GM13977 (cell line): ENCODE data around the gene USP46.

Experiments
- DNase-seq: peaks from one replicate; pipeline ENCODE4 v3.0.0; 2012; ENCODE audit warnings: low spot score
- in situ Hi-C: fragments of 300-500 bp; cut with MboI; formaldehyde crosslinking; loops from one replicate; pipeline ENCODE4 v1.12.0; 2022; ENCODE audit warnings: low sequenced_read_pairs, low pct_unique_long_range_greater_than_20kb, mixed read lengths, inconsistent platforms; ENCODE audit not compliant: unreplicated experiment
- TF ChIP-seq, protein P1 (sequence below): IDR thresholded peaks from 2 replicates; pipeline ENCODE4 v1.5.1; 2012; ENCODE audit warnings: mild to moderate bottlenecking, control low read depth; ENCODE audit not compliant: insufficient read depth; ENCODE audit errors: extremely low read depth, missing control alignments

The USP46 gene

GRCh38 chr4:52551487-52551886, 107.6 kb downstream of the USP46 start:
- TF ChIP-seq, protein P1, sequence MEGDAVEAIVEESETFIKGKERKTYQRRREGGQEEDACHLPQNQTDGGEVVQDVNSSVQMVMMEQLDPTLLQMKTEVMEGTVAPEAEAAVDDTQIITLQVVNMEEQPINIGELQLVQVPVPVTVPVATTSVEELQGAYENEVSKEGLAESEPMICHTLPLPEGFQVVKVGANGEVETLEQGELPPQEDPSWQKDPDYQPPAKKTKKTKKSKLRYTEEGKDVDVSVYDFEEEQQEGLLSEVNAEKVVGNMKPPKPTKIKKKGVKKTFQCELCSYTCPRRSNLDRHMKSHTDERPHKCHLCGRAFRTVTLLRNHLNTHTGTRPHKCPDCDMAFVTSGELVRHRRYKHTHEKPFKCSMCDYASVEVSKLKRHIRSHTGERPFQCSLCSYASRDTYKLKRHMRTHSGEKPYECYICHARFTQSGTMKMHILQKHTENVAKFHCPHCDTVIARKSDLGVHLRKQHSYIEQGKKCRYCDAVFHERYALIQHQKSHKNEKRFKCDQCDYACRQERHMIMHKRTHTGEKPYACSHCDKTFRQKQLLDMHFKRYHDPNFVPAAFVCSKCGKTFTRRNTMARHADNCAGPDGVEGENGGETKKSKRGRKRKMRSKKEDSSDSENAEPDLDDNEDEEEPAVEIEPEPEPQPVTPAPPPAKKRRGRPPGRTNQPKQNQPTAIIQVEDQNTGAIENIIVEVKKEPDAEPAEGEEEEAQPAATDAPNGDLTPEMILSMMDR = no peak
- in situ Hi-C loops = loop anchor here (25.0 kb wide), 1 partner anchor 436 kb away; no protein-coding TSS in a partner anchor
- no peak for DNase-seq

DNA sequence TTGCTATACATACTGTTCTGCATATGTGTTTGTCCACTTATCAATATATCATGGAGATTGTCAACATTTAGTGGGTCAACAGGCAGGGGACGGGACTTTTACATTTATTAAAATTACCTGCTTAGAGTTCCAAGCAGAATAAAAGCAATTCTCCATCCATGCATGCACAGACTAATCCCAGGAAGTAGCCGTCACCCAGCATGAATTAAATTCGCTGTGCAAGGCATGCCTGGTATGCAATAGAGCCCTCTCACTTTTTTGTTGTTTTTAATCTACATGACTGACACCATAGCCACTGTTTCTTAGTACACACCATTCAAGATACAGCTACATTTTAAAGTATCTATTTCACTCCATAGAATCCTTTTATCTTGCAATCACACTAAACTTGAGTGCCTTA, 108.9 kb downstream of the USP46 start:
- in situ Hi-C loops = loop anchor here (25.0 kb wide), 1 partner anchor 437 kb away; no protein-coding TSS in a partner anchor
- TF ChIP-seq, protein P1 = no peak
- no peak for DNase-seq

- in situ Hi-C loops = no loop called here
- no peak for DNase-seq
- TF ChIP-seq, protein P1 = no peak
These were observed 110.1 kb downstream of the USP46 start for GRCh38 chr4:52548818-52549570.

DNA sequence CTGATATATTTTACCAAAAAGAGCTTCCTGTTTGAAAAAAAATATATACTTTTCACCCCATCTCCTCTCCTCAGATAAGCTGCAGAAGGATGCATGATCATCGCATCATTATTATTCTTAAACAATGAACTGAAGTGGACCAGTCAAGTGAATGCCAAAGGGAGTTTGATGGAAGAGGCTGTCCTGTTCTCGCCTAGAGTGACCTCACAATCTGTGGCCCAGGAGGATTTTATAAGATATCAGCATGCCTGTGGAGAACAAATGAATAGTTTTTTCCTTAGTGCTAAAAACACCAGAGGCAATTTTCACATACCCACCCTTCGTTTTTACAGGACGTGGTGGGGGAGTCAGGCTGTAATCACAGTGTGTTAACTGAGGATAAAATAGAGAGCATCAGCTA, 112.7 kb downstream of the USP46 start:
- TF ChIP-seq, protein P1 = no peak
- in situ Hi-C loops = no loop called here
- DNase-seq = no peak

DNA sequence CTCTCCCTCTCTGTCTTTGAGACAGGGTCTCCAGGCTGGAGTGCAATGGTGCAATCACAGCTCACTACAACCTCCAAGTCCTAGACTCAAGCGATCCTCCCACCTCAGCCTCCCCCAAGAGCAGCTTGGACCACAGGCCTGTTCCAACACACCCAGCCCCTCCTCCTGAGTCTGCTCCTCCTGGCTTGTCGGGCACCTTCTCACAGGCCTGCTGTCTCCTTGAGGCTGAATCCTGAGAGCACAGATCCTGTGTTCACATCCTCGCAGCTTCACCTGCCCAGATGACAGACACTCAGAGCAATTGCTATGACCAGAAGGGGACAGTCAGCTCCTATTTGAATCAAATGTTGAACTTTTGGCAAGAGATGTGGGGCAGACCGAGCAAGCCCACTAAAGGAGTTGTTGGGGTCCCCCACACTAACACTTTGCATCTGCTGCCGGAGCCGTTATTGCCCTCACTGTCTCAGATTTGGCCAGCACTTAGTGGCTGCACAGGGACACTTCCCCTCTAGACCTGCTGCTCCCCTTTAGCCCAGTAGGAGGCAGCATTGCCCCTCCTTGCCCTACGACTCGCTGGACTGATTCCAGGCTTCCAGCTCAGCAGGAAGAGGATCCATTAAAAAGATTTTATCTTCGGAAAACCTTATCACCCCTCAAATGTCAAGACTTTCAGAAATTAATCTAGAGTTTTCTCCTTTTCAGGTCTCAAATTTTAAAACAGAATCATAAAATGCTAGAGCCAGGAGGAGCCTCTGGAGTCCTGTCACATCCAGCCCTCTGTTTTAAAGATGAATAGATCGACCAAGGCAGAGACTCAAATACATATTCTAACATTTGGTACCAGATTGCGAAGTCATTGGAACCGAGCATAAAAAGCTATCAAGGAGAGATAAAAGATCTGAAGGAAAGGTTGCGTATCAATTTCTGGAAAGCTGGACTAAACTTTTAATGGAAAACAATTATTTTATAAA, 113.7 kb downstream of the USP46 start:
- TF ChIP-seq, protein P1 = peak; percentile 98
- peak; percentile 72 for DNase-seq
- in situ Hi-C loops = no loop called here
